H9 (cell line): ENCODE data around the gene PLEKHJ1. TPM values are rescaled to one million over a fixed set of nuclear protein-coding genes. Genes with fewer than 3 reads are reported as not detected.

Experiments
- DNase-seq: peaks from one replicate; pipeline ENCODE4 v3.0.0-alpha.2; 2017
- H2AFZ ChIP-seq: one replicate; pipeline ENCODE4 v1.6.1; 2013; ENCODE audit warnings: mild to moderate bottlenecking, low read length, control low read depth, moderate library complexity
- H2AK5ac ChIP-seq: 2 replicates; pipeline ENCODE4 v1.6.1; 2013; ENCODE audit warnings: low read length, control low read depth, mixed read lengths; ENCODE audit not compliant: insufficient read length
- H2BK120ac ChIP-seq: one replicate; pipeline ENCODE4 v1.6.1; 2013; ENCODE audit warnings: low read depth, mild to moderate bottlenecking, low read length, control low read depth, inconsistent platforms; ENCODE audit not compliant: poor library complexity, severe bottlenecking
- H2BK12ac ChIP-seq: 2 replicates; pipeline ENCODE4 v1.6.1; 2013; ENCODE audit warnings: low read length, control low read depth, mixed read lengths, low read depth; ENCODE audit not compliant: insufficient read length
- H2BK15ac ChIP-seq: 2 replicates; pipeline ENCODE4 v1.6.1; 2013; ENCODE audit warnings: low read depth, low read length, control low read depth
- H2BK20ac ChIP-seq: one replicate; pipeline ENCODE4 v1.6.1; 2013; ENCODE audit warnings: low read depth, mild to moderate bottlenecking, low read length, control low read depth, inconsistent platforms; ENCODE audit not compliant: poor library complexity, severe bottlenecking
- H2BK5ac ChIP-seq: 2 replicates; pipeline ENCODE4 v1.6.1; 2013; ENCODE audit warnings: low read length, control low read depth, mixed read lengths; ENCODE audit not compliant: insufficient read length
- H3K14ac ChIP-seq: 2 replicates; pipeline ENCODE4 v1.6.1; 2013; ENCODE audit warnings: low read length, control low read depth; ENCODE audit not compliant: insufficient read depth
- H3K18ac ChIP-seq: 2 replicates; pipeline ENCODE4 v1.6.1; 2013; ENCODE audit warnings: low read depth, mild to moderate bottlenecking, mixed read lengths, low read length, control low read depth; ENCODE audit not compliant: insufficient read length
- H3K23ac ChIP-seq: 2 replicates; pipeline ENCODE4 v1.6.1; 2013; ENCODE audit warnings: low read length, control low read depth, mixed read lengths, low read depth; ENCODE audit not compliant: insufficient read length
- H3K23me2 ChIP-seq: 2 replicates; pipeline ENCODE4 v1.6.1; 2013; ENCODE audit warnings: low read depth, mild to moderate bottlenecking, mixed read lengths, low read length, control low read depth; ENCODE audit not compliant: insufficient read length, poor library complexity, severe bottlenecking
- H3K27ac ChIP-seq: 2 replicates; pipeline ENCODE4 v1.5.1; 2013; ENCODE audit warnings: low read length, control low read depth, mixed read lengths, low read depth; ENCODE audit not compliant: insufficient read length
- H3K27me3 ChIP-seq: 2 replicates; pipeline ENCODE4 v1.6.1; 2013; ENCODE audit warnings: low read length, control low read depth, inconsistent platforms; ENCODE audit not compliant: insufficient read depth
- H3K4ac ChIP-seq: 2 replicates; pipeline ENCODE4 v1.6.1; 2013; ENCODE audit warnings: low read depth, mild to moderate bottlenecking, control low read depth, inconsistent platforms, low read length, moderate library complexity
- H3K4me1 ChIP-seq: 2 replicates; pipeline ENCODE4 v1.6.1; 2013; ENCODE audit warnings: low read length, control low read depth, inconsistent platforms; ENCODE audit not compliant: insufficient read depth
- H3K4me2 ChIP-seq: 2 replicates; pipeline ENCODE4 v1.6.1; 2013; ENCODE audit warnings: low read length, control low read depth, mixed read lengths; ENCODE audit not compliant: insufficient read length, insufficient read depth
- H3K56ac ChIP-seq: 2 replicates; pipeline ENCODE4 v1.6.1; 2013; ENCODE audit warnings: low read depth, mild to moderate bottlenecking, mixed read lengths, low read length, control low read depth; ENCODE audit not compliant: insufficient read length
- H3K79me1 ChIP-seq: 2 replicates; pipeline ENCODE4 v1.6.1; 2013; ENCODE audit warnings: low read depth, mild to moderate bottlenecking, moderate library complexity, low read length, control low read depth, inconsistent platforms; ENCODE audit not compliant: insufficient read depth, poor library complexity, severe bottlenecking
- H3K79me2 ChIP-seq: 2 replicates; pipeline ENCODE4 v1.6.1; 2013; ENCODE audit warnings: low read length, control low read depth, inconsistent platforms; ENCODE audit not compliant: insufficient read depth
- H3K9ac ChIP-seq: 2 replicates; pipeline ENCODE4 v1.6.1; 2013; ENCODE audit warnings: low read length, control low read depth, mixed read lengths; ENCODE audit not compliant: insufficient read length; ENCODE audit errors: extremely low read depth
- H3K9me3 ChIP-seq: one replicate; pipeline ENCODE4 v1.6.1; 2013; ENCODE audit warnings: low read depth, low read length, inconsistent platforms; ENCODE audit not compliant: control insufficient read depth
- H3T11ph ChIP-seq: one replicate; pipeline ENCODE4 v1.6.1; 2013; ENCODE audit warnings: mild to moderate bottlenecking, low read length, control low read depth, inconsistent platforms
- H4K20me1 ChIP-seq: one replicate; pipeline ENCODE4 v1.6.1; 2013; ENCODE audit not compliant: control insufficient read depth, insufficient read length, insufficient read depth
- H4K5ac ChIP-seq: 2 replicates; pipeline ENCODE4 v1.6.1; 2013; ENCODE audit warnings: low read depth, mild to moderate bottlenecking, mixed read lengths, low read length, control low read depth; ENCODE audit not compliant: insufficient read length
- H4K8ac ChIP-seq: replicated peaks from 2 replicates; pipeline ENCODE4 v1.6.1; 2013; ENCODE audit warnings: low read length, control low read depth, mixed read lengths, low read depth; ENCODE audit not compliant: insufficient read length
- H4K91ac ChIP-seq: 2 replicates; pipeline ENCODE4 v1.6.1; 2013; ENCODE audit warnings: low read depth, mild to moderate bottlenecking, moderate library complexity, mixed read lengths, low read length, control low read depth; ENCODE audit not compliant: insufficient read length
- H3K27ac Mint-ChIP-seq, 3 experiments: 2 replicates in 2 of 3; 3 replicates in 1 of 3; pipeline ENCODE4 v1.8.0; 2020 to 2021; ENCODE audit warnings: mixed read lengths in 3 of 3, mild to moderate bottlenecking in 1 of 3, moderate library complexity in 1 of 3
- H3K27me3 Mint-ChIP-seq: 2 replicates; pipeline ENCODE4 v1.8.0; 2021; ENCODE audit warnings: low read depth, mild to moderate bottlenecking, moderate library complexity, mixed read lengths
- H3K36me3 Mint-ChIP-seq, 3 experiments: 2 replicates in 2 of 3; 3 replicates in 1 of 3; pipeline ENCODE4 v1.8.0; 2020 to 2021; ENCODE audit warnings: low read depth in 3 of 3, mixed read lengths in 3 of 3; ENCODE audit not compliant: insufficient read depth in 1 of 3
- H3K4me1 Mint-ChIP-seq, 2 experiments: 2 replicates each; pipeline ENCODE4 v1.8.0; 2020; ENCODE audit warnings: mixed read lengths in 2 of 2
- H3K4me3 Mint-ChIP-seq, 2 experiments: 2 replicates in 1 of 2; 3 replicates in 1 of 2; pipeline ENCODE4 v1.8.0; 2020 to 2021; ENCODE audit warnings: mild to moderate bottlenecking in 2 of 2, mixed read lengths in 2 of 2, moderate library complexity in 1 of 2
- H3K9me3 Mint-ChIP-seq, 2 experiments: 2 replicates in 1 of 2; 3 replicates in 1 of 2; pipeline ENCODE4 v1.8.0; 2020; ENCODE audit warnings: mild to moderate bottlenecking in 2 of 2, mixed read lengths in 2 of 2, moderate library complexity in 1 of 2
- CTCF ChIP-seq: fragments of 200-600 bp; sonication (generic); conservative IDR thresholded peaks from 3 replicates; pipeline ENCODE4 v1.8.0; 2021; ENCODE audit warnings: antibody characterized with exemption, mild to moderate bottlenecking
- WGBS: extraction: QIAGEN DNeasy Blood & Tissue Kit; methylation state at CpG from one replicate; pipeline ENCODE4 v1.1.7; 2013; ENCODE audit warnings: missing lambda C conversion rate, low lambda C conversion rate, mixed read lengths; ENCODE audit not compliant: insufficient read length; ENCODE audit errors: extremely low coverage; 5-methylcytosine and 5-hydroxymethylcytosine counted together
- total RNA-seq: library from RNA; stranded (reverse); gene quantifications from 2 replicates; pipeline ENCODE4 v1.2.1, GENCODE V29; 2021

Gene PLEKHJ1
- total RNA-seq, 1 experiment from 2014 or later, result 139 TPM

- H3K18ac ChIP-seq, result no peak overlapping the region
- no peak for DNase-seq
- H2AFZ ChIP-seq, result no peak overlapping the region
- H4K5ac ChIP-seq, result no peak overlapping the region
- H3K4me1 ChIP-seq, result no peaks in the 10 kb centered on the region
- no peak overlapping the region for H3T11ph ChIP-seq
- no peak overlapping the region for H4K8ac ChIP-seq
- H3K79me2 ChIP-seq, result peaks cover 8% of the 10 kb centered on the region; the same call in 1 of the 2 replicates
- H3K79me1 ChIP-seq, result peaks cover 6% of the 10 kb centered on the region
- no peak overlapping the region for H2BK15ac ChIP-seq
- H2BK12ac ChIP-seq, result no peak overlapping the region
- no peaks in the 10 kb centered on the region for H3K23me2 ChIP-seq
- no peak overlapping the region for H3K4ac ChIP-seq
- no peak overlapping the region for H2AK5ac ChIP-seq
- H2BK20ac ChIP-seq, result no peak overlapping the region
- H4K20me1 ChIP-seq, result no peaks in the 10 kb centered on the region
- whole genome bisulfite sequencing, result no CpG with 5 or more reads among the region's 26 CpGs
- H2BK120ac ChIP-seq, result no peak overlapping the region
- Mint-ChIP-seq H3K27me3 (no peaks in the 10 kb centered on the region), H3K9me3 (no peaks in the 10 kb centered on the region), H3K27ac (no peak overlapping the region), H3K36me3 (peaks cover 16 to 42% (median 33%) of the 10 kb centered on the region in 3 experiments; a peak in 6 of 7 replicates), H3K4me3 (no peak overlapping the region; a peak in 1 of 5 replicates), H3K4me1 (0 out of 4 replicates have a peak, but pooled peaks cover 0 to 2% of the 10 kb centered on the region in 2 experiments)
- no peak for TF ChIP-seq CTCF
- no peak overlapping the region for H3K23ac ChIP-seq
- H3K56ac ChIP-seq, result no peak overlapping the region
- no peak overlapping the region for H4K91ac ChIP-seq
- H3K14ac ChIP-seq, result no peak overlapping the region
- H3K4me2 ChIP-seq, result no peak overlapping the region
- no peak overlapping the region for H3K27ac ChIP-seq
- H2BK5ac ChIP-seq, result no peak overlapping the region
- H3K9me3 ChIP-seq, result no peaks in the 10 kb centered on the region
- no peak overlapping the region for H3K9ac ChIP-seq
- no peaks in the 10 kb centered on the region for H3K27me3 ChIP-seq
Measured at GRCh38 chr19:2246801-2247361, 10.8 kb upstream of the PLEKHJ1 start.
